Astrocyte (in vitro differentiated cells and primary cell): Measurements from ENCODE around the gene INPP5E.

Experiments used
- EZH2 ChIP-seq: IDR thresholded peaks from 2 replicates; pipeline ENCODE4 v1.6.1; 2012; ENCODE audit warnings: mild to moderate bottlenecking, low read length, inconsistent platforms; ENCODE audit not compliant: insufficient read depth
- TF ChIP-seq, protein P1 (sequence below): IDR thresholded peaks from 2 replicates; pipeline ENCODE4 v1.5.1; 2011; ENCODE audit warnings: low read depth, mild to moderate bottlenecking, inconsistent platforms, low read length, moderate library complexity; ENCODE audit not compliant: insufficient read depth

DNA sequence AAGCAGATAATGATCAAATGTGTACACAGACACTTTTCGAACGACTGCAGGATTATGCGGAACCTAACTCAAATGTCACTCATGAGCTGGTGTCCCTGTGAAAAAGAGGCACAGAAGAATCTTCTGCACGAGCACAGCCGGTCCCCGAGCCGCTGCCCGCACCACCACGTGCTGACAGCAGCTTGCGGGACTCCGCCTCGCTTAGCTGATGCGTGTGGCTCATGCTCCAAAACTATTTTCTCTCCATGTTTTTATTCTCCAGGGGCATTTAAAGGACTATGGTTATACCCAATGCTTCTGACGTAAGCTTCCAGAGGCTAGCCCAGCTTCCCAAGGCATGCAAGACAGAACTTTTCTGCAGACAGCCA is 33.7 kb upstream of the INPP5E start:
- TF ChIP-seq, protein P1, sequence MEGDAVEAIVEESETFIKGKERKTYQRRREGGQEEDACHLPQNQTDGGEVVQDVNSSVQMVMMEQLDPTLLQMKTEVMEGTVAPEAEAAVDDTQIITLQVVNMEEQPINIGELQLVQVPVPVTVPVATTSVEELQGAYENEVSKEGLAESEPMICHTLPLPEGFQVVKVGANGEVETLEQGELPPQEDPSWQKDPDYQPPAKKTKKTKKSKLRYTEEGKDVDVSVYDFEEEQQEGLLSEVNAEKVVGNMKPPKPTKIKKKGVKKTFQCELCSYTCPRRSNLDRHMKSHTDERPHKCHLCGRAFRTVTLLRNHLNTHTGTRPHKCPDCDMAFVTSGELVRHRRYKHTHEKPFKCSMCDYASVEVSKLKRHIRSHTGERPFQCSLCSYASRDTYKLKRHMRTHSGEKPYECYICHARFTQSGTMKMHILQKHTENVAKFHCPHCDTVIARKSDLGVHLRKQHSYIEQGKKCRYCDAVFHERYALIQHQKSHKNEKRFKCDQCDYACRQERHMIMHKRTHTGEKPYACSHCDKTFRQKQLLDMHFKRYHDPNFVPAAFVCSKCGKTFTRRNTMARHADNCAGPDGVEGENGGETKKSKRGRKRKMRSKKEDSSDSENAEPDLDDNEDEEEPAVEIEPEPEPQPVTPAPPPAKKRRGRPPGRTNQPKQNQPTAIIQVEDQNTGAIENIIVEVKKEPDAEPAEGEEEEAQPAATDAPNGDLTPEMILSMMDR = no peak
- TF ChIP-seq EZH2 = no peak
